ENCODE results near the gene DPH6.

The DPH6 gene

DNA sequence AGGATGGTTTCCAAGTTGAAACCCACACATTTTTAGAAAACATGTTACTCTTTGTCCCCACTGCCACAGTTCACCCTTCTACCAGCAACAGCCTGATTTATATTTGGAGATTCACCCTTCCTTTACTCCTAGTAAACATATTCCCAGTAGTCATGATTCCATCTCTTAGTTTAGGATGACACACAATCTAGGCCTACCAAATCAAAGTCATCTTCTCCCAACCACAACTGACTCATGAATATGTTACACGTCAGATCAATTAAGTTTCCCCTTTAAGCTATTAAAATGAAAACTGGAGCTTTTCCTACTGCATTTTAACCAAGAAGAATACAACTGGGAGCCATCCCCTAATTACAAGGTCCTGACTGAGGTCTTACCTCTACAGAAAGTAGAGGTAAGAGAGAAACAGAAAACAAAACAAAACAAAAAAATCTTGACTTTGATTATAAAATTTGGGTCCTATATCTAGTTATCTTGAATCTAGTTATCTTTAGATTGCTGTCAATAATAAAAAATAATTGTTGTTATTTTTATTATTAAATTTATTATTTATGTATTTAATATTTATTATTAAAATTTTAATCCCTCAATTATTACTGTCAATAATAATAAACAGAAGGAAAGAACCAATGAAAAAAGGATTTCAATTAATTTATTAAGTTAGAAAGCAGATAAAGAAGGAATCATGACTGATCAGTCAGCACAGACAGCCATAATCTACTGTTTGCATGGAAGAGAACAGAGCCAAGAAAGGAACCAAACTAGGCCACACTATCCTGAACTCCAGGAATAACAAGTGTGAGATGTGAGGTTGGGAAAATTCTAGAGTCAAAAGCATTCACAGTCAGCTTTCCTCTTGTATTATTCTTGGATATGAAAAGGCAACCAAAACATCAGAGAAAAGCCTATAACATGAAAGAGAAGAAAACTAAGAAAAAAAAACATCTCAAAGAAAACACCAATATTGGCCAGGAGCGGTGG, 12.5 kb downstream of the DPH6 start:
- Histone ChIP-seq H3K9me3 (ENCODE audit: insufficient read depth, low read length) (peaks cover 8% of the 10 kb centered on the region; the same call in 1 of the 2 replicates), H3K9ac (ENCODE audit: low read length) (no peak overlapping the region), H3K36me3 (replicated peaks; ENCODE audit: low read depth, low read length) (peaks cover 43% of the 10 kb centered on the region), H4K20me1 (ENCODE audit: insufficient read depth, low read length) (no peaks in the 10 kb centered on the region), H3K79me2 (ENCODE audit: low read length) (0 out of 2 replicates have a peak, but pooled peaks cover 3% of the 10 kb centered on the region), H3K4me1 (ENCODE audit: low read length) (peaks cover 6% of the 10 kb centered on the region; the same call in 1 of the 2 replicates), H2AFZ (ENCODE audit: low read depth, low read length) (no peak overlapping the region), H3K4me3 (ENCODE audit: low read length) (no peak overlapping the region), H3K4me2 (ENCODE audit: low read length) (no peak overlapping the region), H3K27me3 (ENCODE audit: low read depth, low read length) (no peaks in the 10 kb centered on the region), H3K27ac (ENCODE audit: low read length) (no peak overlapping the region)
- no peak for TF ChIP-seq EZH2phosphoT487 (IDR thresholded peaks at IDR 0.05; ENCODE audit: low read depth)
- TF ChIP-seq, protein P1, sequence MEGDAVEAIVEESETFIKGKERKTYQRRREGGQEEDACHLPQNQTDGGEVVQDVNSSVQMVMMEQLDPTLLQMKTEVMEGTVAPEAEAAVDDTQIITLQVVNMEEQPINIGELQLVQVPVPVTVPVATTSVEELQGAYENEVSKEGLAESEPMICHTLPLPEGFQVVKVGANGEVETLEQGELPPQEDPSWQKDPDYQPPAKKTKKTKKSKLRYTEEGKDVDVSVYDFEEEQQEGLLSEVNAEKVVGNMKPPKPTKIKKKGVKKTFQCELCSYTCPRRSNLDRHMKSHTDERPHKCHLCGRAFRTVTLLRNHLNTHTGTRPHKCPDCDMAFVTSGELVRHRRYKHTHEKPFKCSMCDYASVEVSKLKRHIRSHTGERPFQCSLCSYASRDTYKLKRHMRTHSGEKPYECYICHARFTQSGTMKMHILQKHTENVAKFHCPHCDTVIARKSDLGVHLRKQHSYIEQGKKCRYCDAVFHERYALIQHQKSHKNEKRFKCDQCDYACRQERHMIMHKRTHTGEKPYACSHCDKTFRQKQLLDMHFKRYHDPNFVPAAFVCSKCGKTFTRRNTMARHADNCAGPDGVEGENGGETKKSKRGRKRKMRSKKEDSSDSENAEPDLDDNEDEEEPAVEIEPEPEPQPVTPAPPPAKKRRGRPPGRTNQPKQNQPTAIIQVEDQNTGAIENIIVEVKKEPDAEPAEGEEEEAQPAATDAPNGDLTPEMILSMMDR (IDR thresholded peaks at IDR 0.05; ENCODE audit: low read depth, low read length), result no peak

DNA sequence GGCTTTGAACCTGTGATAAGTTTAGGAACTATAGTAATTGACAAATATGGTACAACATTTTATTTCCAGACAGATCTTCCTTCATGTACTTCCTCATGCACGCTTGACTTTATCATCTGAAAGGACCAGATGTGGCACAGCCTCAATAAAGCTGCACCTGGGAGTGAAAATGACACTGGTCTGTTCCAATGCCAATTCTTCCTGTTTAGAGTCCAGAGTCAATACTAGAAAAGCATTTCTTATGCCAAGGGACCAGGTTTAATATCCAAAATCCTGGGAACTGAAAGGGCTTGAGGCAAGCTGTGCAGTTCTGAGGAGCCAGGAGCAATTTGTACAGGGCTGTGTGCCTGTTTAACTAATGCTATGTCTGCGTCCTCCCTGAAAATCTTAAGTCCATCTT, 15.3 kb downstream of the DPH6 start:
- Histone ChIP-seq H4K20me1 (ENCODE audit: insufficient read depth, low read length) (no peaks in the 10 kb centered on the region), H3K27me3 (ENCODE audit: low read depth, low read length) (no peaks in the 10 kb centered on the region), H3K27ac (ENCODE audit: low read length) (no peak overlapping the region), H3K4me2 (ENCODE audit: low read length) (no peak overlapping the region), H3K4me3 (ENCODE audit: low read length) (no peak overlapping the region), H3K36me3 (replicated peaks; ENCODE audit: low read depth, low read length) (peaks cover 34% of the 10 kb centered on the region), H3K9me3 (ENCODE audit: insufficient read depth, low read length) (peaks cover 8% of the 10 kb centered on the region; the same call in 1 of the 2 replicates), H3K9ac (ENCODE audit: low read length) (no peak overlapping the region), H3K4me1 (ENCODE audit: low read length) (peaks cover 6% of the 10 kb centered on the region; the same call in 1 of the 2 replicates), H2AFZ (ENCODE audit: low read depth, low read length) (no peak overlapping the region), H3K79me2 (ENCODE audit: low read length) (0 out of 2 replicates have a peak, but pooled peaks cover 3% of the 10 kb centered on the region)
- TF ChIP-seq, protein P1 (IDR thresholded peaks at IDR 0.05; ENCODE audit: low read depth, low read length), result no peak
- TF ChIP-seq EZH2phosphoT487 (IDR thresholded peaks at IDR 0.05; ENCODE audit: low read depth), result no peak

DNA sequence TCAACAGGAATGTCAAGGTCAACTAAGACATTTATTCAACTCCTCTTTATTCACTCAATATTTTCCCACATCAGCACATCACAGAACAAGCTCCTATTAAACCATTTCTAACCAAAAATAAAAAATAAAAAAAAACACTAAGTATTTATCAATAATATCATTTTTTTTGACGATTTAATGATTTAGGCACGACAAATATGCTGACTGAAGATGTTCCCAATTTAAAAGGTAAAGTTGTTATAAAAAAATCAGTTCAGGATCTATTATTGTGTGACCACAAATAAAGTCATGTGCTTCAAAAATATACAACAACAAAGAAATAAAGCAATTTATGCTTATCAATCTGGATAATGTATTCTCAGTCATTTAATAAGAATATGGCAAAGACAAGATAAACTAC, 16.2 kb downstream of the DPH6 start:
- Histone ChIP-seq H3K9ac (ENCODE audit: low read length) (no peak overlapping the region), H3K9me3 (ENCODE audit: insufficient read depth, low read length) (peaks cover 8% of the 10 kb centered on the region; the same call in 1 of the 2 replicates), H3K4me3 (ENCODE audit: low read length) (no peak overlapping the region), H3K4me2 (ENCODE audit: low read length) (no peak overlapping the region), H3K79me2 (ENCODE audit: low read length) (0 out of 2 replicates have a peak, but pooled peaks cover 2% of the 10 kb centered on the region), H2AFZ (ENCODE audit: low read depth, low read length) (no peak overlapping the region), H3K36me3 (replicated peaks; ENCODE audit: low read depth, low read length) (peaks cover 34% of the 10 kb centered on the region), H4K20me1 (ENCODE audit: insufficient read depth, low read length) (no peaks in the 10 kb centered on the region), H3K4me1 (ENCODE audit: low read length) (peaks cover 6% of the 10 kb centered on the region; the same call in 1 of the 2 replicates), H3K27ac (ENCODE audit: low read length) (no peak overlapping the region), H3K27me3 (ENCODE audit: low read depth, low read length) (no peaks in the 10 kb centered on the region)
- TF ChIP-seq, protein P1 (IDR thresholded peaks at IDR 0.05; ENCODE audit: low read depth, low read length), result no peak
- TF ChIP-seq EZH2phosphoT487 (IDR thresholded peaks at IDR 0.05; ENCODE audit: low read depth), result no peak

DNA sequence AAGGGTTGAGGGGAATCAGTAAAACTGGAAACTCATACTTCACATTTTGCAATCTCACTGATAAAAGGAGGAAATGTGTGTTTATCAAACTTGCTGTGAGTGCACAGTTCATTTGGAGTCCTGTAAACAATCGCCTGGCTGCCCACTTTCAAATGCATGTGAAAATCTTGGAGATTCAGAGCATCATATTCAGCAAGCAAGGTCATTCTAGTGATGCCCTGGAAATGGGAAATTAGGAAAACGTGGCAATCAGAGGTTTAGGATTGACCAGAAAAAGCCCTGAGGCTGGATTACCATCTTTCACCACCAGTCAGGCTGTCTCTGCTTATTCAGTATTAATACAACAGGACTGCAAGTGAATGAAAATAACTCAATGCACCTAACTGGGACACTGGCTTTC, 23.9 kb downstream of the DPH6 start:
- Histone ChIP-seq H2AFZ (ENCODE audit: low read depth, low read length) (no peak overlapping the region), H4K20me1 (ENCODE audit: insufficient read depth, low read length) (no peaks in the 10 kb centered on the region), H3K9me3 (ENCODE audit: insufficient read depth, low read length) (no peaks in the 10 kb centered on the region), H3K4me3 (ENCODE audit: low read length) (no peak overlapping the region), H3K4me1 (ENCODE audit: low read length) (no peaks in the 10 kb centered on the region), H3K27ac (ENCODE audit: low read length) (no peak overlapping the region), H3K79me2 (ENCODE audit: low read length) (no peaks in the 10 kb centered on the region), H3K4me2 (ENCODE audit: low read length) (no peak overlapping the region), H3K36me3 (replicated peaks; ENCODE audit: low read depth, low read length) (no peaks in the 10 kb centered on the region), H3K9ac (ENCODE audit: low read length) (no peak overlapping the region), H3K27me3 (ENCODE audit: low read depth, low read length) (no peaks in the 10 kb centered on the region)
- TF ChIP-seq, protein P1 (IDR thresholded peaks at IDR 0.05; ENCODE audit: low read depth, low read length), result no peak
- no peak for TF ChIP-seq EZH2phosphoT487 (IDR thresholded peaks at IDR 0.05; ENCODE audit: low read depth)
